A549 (cell line): ENCODE results near the gene CD81. TPM values are rescaled to one million over a fixed set of nuclear protein-coding genes. Genes with fewer than 3 reads are reported as not detected.

Experiments used
- ATAC-seq, 2 experiments: fragments of 200-7000 bp in 1 of 2; fragments of >200 bp in 1 of 2; cut with Nextera tagmentation in 1 of 2; cut with Tn5 transposase in 1 of 2; 3 replicates each; pipeline versions ENCODE4 v1.8.0 to v1.9.1; 2018 to 2020; ENCODE audit warnings: mild to moderate bottlenecking in 1 of 2, moderate library complexity in 1 of 2
- CTCF ChIA-PET: fragments of 300-600 bp; sonication (Branson Sonifier 250); formaldehyde crosslinking; extraction: SDS; loops from one replicate; lab custom pipeline; 2021; ENCODE audit warnings: antibody characterized with exemption, inconsistent platforms; lab: Yijun Ruan, JAX
- POLR2A ChIA-PET: fragments of 350-600 bp; formaldehyde crosslinking; extraction: SDS; loops from one replicate; lab custom pipeline; 2021; ENCODE audit warnings: antibody characterized with exemption, inconsistent platforms; lab: Yijun Ruan, JAX
- DNase-seq, 2 experiments: peaks; one replicate each; pipeline versions ENCODE4 v3.0.0 to v3.0.0-alpha.2; 2011 to 2016; ENCODE audit warnings: low read depth in 1 of 2, low spot score in 1 of 2
- FAIRE-seq: peaks from 2 replicates; lab custom pipeline; 2011; peaks lifted over from hg19 to GRCh38; lab: Jason Lieb, UNC
- H3K27ac ChIP-seq, 2 experiments: fragments of >200 bp; sonication (Bioruptor Twin); formaldehyde crosslinking; 3 replicates each; pipeline ENCODE4 v1.5.1; 2016 to 2017
- H3K4me1 ChIP-seq: fragments of >200 bp; sonication (Bioruptor Twin); formaldehyde crosslinking; 3 replicates; pipeline ENCODE4 v1.6.1; 2016
- H3K4me2 ChIP-seq: fragments of >200 bp; sonication (Bioruptor Twin); formaldehyde crosslinking; 3 replicates; pipeline ENCODE4 v1.6.1; 2016
- H3K4me3 ChIP-seq: fragments of >200 bp; sonication (Bioruptor Twin); formaldehyde crosslinking; 3 replicates; pipeline ENCODE4 v1.5.1; 2016
- H3K9me3 ChIP-seq: fragments of >200 bp; sonication (Bioruptor Twin); formaldehyde crosslinking; 3 replicates; pipeline ENCODE4 v1.6.1; 2016
- CHD2 ChIP-seq: fragments of 150-350 bp; IDR thresholded peaks from 2 replicates; pipeline ENCODE4 v1.6.1; 2014; ENCODE audit warnings: low read length; ENCODE audit not compliant: partially characterized antibody
- CHD4 ChIP-seq: fragments of 200-600 bp; sonication (generic); IDR thresholded peaks from 2 replicates; pipeline ENCODE4 v1.6.1; 2016; ENCODE audit warnings: antibody characterized with exemption, mild to moderate bottlenecking, borderline replicate concordance
- ELK1 ChIP-seq: fragments of 150-350 bp; IDR thresholded peaks from 2 replicates; pipeline ENCODE4 v1.6.1; 2014; ENCODE audit warnings: low read depth, mild to moderate bottlenecking, low read length
- FOXS1 ChIP-seq: fragments of 250-450 bp; sonication (Bioruptor Pico); IDR thresholded peaks from 2 replicates; pipeline ENCODE4 v1.5.0; 2020; ENCODE audit warnings: mild to moderate bottlenecking, moderate library complexity
- GATA3 ChIP-seq: IDR thresholded peaks from 2 replicates; pipeline ENCODE4 v1.6.1; 2012; ENCODE audit warnings: borderline replicate concordance
- HEYL ChIP-seq: fragments of 250-450 bp; sonication (Bioruptor Pico); IDR thresholded peaks from 2 replicates; pipeline ENCODE4 v1.8.0; 2021; ENCODE audit warnings: mild to moderate bottlenecking, moderate library complexity
- JUN ChIP-seq, 2 experiments: fragments of >200 bp; sonication (Bioruptor Twin); formaldehyde crosslinking; IDR thresholded peaks; 2 replicates in 1 of 2; 3 replicates in 1 of 2; pipeline ENCODE4 v1.6.1; 2016 to 2017
- JUNB ChIP-seq: fragments of >200 bp; sonication (Bioruptor Twin); formaldehyde crosslinking; IDR thresholded peaks from 2 replicates; pipeline ENCODE4 v1.6.1; 2016
- MYC ChIP-seq: IDR thresholded peaks from 2 replicates; pipeline ENCODE4 v1.6.1; 2012; ENCODE audit warnings: mild to moderate bottlenecking, inconsistent platforms, low read length, improper control_type of control experiment, borderline replicate concordance
- NR3C1 ChIP-seq: fragments of >200 bp; sonication (Bioruptor Twin); formaldehyde crosslinking; IDR thresholded peaks from 3 replicates; pipeline ENCODE4 v1.6.1; 2017
- PBX3 ChIP-seq: IDR thresholded peaks from 2 replicates; pipeline ENCODE4 v1.6.1; 2012
- PHF8 ChIP-seq: fragments of 200-600 bp; sonication (generic); IDR thresholded peaks from 2 replicates; pipeline ENCODE4 v1.6.1; 2016; ENCODE audit warnings: low read depth, mild to moderate bottlenecking, antibody characterized with exemption, moderate library complexity, borderline replicate concordance
- POLR2A ChIP-seq: IDR thresholded peaks from 2 replicates; pipeline ENCODE4 v1.6.1; 2012; ENCODE audit warnings: mild to moderate bottlenecking, low read length
- RCOR1 ChIP-seq: fragments of 150-350 bp; IDR thresholded peaks from 2 replicates; pipeline ENCODE4 v1.6.1; 2014; ENCODE audit warnings: antibody characterized with exemption, low read length, low read depth
- RFX5 ChIP-seq: fragments of 450-650 bp; IDR thresholded peaks from 2 replicates; pipeline ENCODE4 v1.7.1; 2014; ENCODE audit warnings: antibody characterized with exemption, mild to moderate bottlenecking, moderate library complexity
- SMC3 ChIP-seq: fragments of >200 bp; sonication (Bioruptor Twin); formaldehyde crosslinking; IDR thresholded peaks from 3 replicates; pipeline ENCODE4 v1.6.1; 2018; ENCODE audit warnings: inconsistent platforms
- SREBF2 ChIP-seq: fragments of 450-650 bp; IDR thresholded peaks from 2 replicates; pipeline ENCODE4 v1.6.1; 2014; ENCODE audit warnings: mild to moderate bottlenecking, moderate library complexity
- TP53 ChIP-seq: fragments of 250-450 bp; sonication (Bioruptor Pico); IDR thresholded peaks from 2 replicates; pipeline ENCODE4 v1.5.0; 2021; ENCODE audit warnings: mild to moderate bottlenecking, moderate library complexity
- ZNF302 ChIP-seq: fragments of 250-450 bp; sonication (Bioruptor Pico); IDR thresholded peaks from 2 replicates; pipeline ENCODE4 v1.9.0; 2021; ENCODE audit warnings: inconsistent platforms, mild to moderate bottlenecking, moderate library complexity
- WGBS: methylation state at CpG from one replicate; pipeline ENCODE4 v1.1.6; 2017; ENCODE audit errors: missing lambda C conversion rate; 5-methylcytosine and 5-hydroxymethylcytosine counted together
- polyA plus RNA-seq, 4 experiments: library from polyadenylated mRNA; depleted of rRNA in 3 of 4; stranded (reverse); fragments of >200 nt; fragmentation: RNase III in 1 of 4; extraction: RNeasy Plus Mini Kit Qiagen cat#74134 plus additional on column Dnase treatment in 1 of 4; gene quantifications; 2 replicates in 3 of 4; 3 replicates in 1 of 4; pipeline ENCODE4 v1.2.3, GENCODE V29; 2011 to 2017
- TF ChIP-seq, protein P1 (sequence below): fragments of >200 bp; sonication (Bioruptor Twin); formaldehyde crosslinking; IDR thresholded peaks from 3 replicates; pipeline ENCODE4 v1.6.1; 2016
- TF ChIP-seq, protein P2 (sequence below): fragments of >200 bp; sonication (Bioruptor Twin); formaldehyde crosslinking; IDR thresholded peaks from 3 replicates; pipeline ENCODE4 v1.5.1; 2016

The CD81 gene
- polyA plus RNA-seq, 2 of the 4 experiments (the other 2 are of a cell fraction): 125 to 247 TPM

DNA sequence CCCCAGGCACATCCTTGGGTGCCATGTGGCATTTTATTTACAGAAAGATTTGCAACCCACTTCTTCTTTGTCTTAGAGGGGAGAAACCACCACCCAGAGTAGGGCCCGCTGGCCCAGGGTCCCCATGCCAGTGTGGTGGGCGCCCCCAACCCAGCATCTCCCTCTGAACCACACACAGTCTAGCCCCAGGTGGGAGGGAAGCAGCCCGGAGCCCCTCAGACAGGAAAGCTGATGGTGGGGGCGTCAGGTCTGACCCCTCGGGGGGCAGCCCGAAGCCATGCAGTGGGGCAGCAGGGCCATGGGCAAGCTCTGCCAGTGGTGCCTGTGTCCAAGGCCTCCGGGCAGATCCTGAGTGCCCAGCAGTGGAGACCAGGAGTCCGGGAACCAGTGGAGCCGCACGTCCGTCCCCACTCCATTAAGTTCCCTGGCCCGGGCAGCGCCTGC, 55.5 kb downstream of the CD81 start:
- FAIRE-seq (no peak), DNase-seq (no peak), ATAC-seq (no peak)
- CTCF ChIA-PET: interaction anchor here (1.5 to 4.6 kb wide), 3 partner anchors 13 to 455 kb away, joined by 4 to 42 read pairs (median 23); no protein-coding TSS in a partner anchor
- Histone ChIP-seq H3K9me3 (no peaks in the 10 kb centered on the region), H3K4me1 (no peaks in the 10 kb centered on the region), H3K4me3 (no peak overlapping the region), H3K27ac (no peak overlapping the region), H3K4me2 (no peak overlapping the region)
- WGBS: 82% methylated on average over 8 of the region's 13 CpGs
- POLR2A ChIA-PET: no interaction called here
- TF ChIP-seq SREBF2 (no peak), SMC3 (no peak), TP53 (CRISPR knock-in tag) (no peak), GATA3 (no peak), JUNB (no peak), RFX5 (no peak), FOXS1 (CRISPR knock-in tag) (no peak), MYC (no peak), NR3C1 (no peak), CHD4 (no peak), CHD2 (no peak)
- TF ChIP-seq, protein P1, sequence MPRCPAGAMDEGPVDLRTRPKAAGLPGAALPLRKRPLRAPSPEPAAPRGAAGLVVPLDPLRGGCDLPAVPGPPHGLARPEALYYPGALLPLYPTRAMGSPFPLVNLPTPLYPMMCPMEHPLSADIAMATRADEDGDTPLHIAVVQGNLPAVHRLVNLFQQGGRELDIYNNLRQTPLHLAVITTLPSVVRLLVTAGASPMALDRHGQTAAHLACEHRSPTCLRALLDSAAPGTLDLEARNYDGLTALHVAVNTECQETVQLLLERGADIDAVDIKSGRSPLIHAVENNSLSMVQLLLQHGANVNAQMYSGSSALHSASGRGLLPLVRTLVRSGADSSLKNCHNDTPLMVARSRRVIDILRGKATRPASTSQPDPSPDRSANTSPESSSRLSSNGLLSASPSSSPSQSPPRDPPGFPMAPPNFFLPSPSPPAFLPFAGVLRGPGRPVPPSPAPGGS: no peak
- TF ChIP-seq, all 56 proteins: peak for 0

GRCh38 chr11:2433106-2433925, 56.2 kb downstream of the CD81 start:
- H3K4me3 ChIP-seq: no peak overlapping the region
- POLR2A ChIA-PET: no interaction called here
- ATAC-seq: no peak; a peak in 2 of 6 replicates
- no peak overlapping the region for H3K4me2 ChIP-seq
- no peak overlapping the region for H3K27ac ChIP-seq
- no peaks in the 10 kb centered on the region for H3K9me3 ChIP-seq
- H3K4me1 ChIP-seq: no peaks in the 10 kb centered on the region
- no peak for FAIRE-seq
- no peak for TF ChIP-seq PHF8
- no peak for TF ChIP-seq HEYL
- no peak for TF ChIP-seq POLR2A
- no peak for TF ChIP-seq JUN (IDR thresholded peaks at IDR 0.05)
- no peak for TF ChIP-seq SMC3
- 53% methylated on average over 18 of the region's 22 CpGs for WGBS
- CTCF ChIA-PET: interaction anchor here (1.5 to 4.6 kb wide), 3 partner anchors 13 to 455 kb away, joined by 4 to 42 read pairs (median 23); no protein-coding TSS in a partner anchor
- DNase-seq: no peak

DNA sequence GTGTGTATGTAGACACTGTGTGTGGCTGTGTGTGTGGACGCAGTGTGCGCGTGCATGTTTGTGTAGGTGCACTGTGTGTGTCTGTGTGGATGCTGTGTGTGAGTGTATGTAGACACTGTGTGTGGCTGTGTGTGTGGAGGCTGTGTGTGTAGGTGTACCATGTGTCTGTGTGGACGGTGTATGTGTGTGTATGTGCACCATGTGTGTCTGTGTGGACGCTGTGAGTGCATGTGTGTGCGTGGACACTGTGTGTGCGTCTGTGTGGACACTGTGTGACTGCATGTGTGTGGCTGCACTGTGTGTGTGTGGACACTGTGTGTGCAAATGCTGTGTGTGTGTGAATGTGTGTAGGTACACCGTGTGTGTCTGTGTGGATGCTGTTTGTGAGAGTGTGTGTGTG, 56.9 kb downstream of the CD81 start:
- Histone ChIP-seq H3K27ac (no peak overlapping the region), H3K4me3 (no peak overlapping the region), H3K4me1 (no peaks in the 10 kb centered on the region), H3K4me2 (no peak overlapping the region), H3K9me3 (no peaks in the 10 kb centered on the region)
- no peak for DNase-seq
- ChIA-PET CTCF (interaction anchor here (4.6 kb wide), 1 partner anchor 97 kb away, joined by 42 read pairs; no protein-coding TSS in a partner anchor), POLR2A (no interaction called here)
- WGBS: 54% methylated on average over 8 of the region's 8 CpGs
- TF ChIP-seq PBX3 (no peak), RCOR1 (no peak), ELK1 (no peak), ZNF302 (CRISPR knock-in tag) (no peak)
- TF ChIP-seq, protein P2, sequence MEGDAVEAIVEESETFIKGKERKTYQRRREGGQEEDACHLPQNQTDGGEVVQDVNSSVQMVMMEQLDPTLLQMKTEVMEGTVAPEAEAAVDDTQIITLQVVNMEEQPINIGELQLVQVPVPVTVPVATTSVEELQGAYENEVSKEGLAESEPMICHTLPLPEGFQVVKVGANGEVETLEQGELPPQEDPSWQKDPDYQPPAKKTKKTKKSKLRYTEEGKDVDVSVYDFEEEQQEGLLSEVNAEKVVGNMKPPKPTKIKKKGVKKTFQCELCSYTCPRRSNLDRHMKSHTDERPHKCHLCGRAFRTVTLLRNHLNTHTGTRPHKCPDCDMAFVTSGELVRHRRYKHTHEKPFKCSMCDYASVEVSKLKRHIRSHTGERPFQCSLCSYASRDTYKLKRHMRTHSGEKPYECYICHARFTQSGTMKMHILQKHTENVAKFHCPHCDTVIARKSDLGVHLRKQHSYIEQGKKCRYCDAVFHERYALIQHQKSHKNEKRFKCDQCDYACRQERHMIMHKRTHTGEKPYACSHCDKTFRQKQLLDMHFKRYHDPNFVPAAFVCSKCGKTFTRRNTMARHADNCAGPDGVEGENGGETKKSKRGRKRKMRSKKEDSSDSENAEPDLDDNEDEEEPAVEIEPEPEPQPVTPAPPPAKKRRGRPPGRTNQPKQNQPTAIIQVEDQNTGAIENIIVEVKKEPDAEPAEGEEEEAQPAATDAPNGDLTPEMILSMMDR: no peak
- FAIRE-seq: no peak
- ATAC-seq: no peak
